Measurements from ENCODE around the gene PSMC5.

Gene PSMC5

GRCh38 chr17:63843910-63844677, 16.9 kb downstream of the PSMC5 start:
- ATAC-seq, result no peak
- TF ChIP-seq OSR1 (CRISPR knock-in tag; IDR thresholded peaks at IDR 0.05) (no peak), ESRRG (CRISPR knock-in tag; IDR thresholded peaks at IDR 0.05) (no peak)

GRCh38 chr17:63845509-63845908, 18.3 kb downstream of the PSMC5 start:
- ATAC-seq, result no peak
- TF ChIP-seq PPARA (CRISPR knock-in tag; IDR thresholded peaks at IDR 0.05; ENCODE audit: borderline replicate concordance) (no peak), BACH2 (CRISPR knock-in tag; IDR thresholded peaks at IDR 0.05; ENCODE audit: borderline replicate concordance) (no peak), ISL1 (CRISPR knock-in tag; IDR thresholded peaks at IDR 0.05) (no peak), ZNF70 (CRISPR knock-in tag; IDR thresholded peaks at IDR 0.05) (no peak), ESRRG (CRISPR knock-in tag; IDR thresholded peaks at IDR 0.05) (no peak), SNAI2 (CRISPR knock-in tag; IDR thresholded peaks at IDR 0.05) (no peak), TOX (CRISPR knock-in tag; IDR thresholded peaks at IDR 0.05; ENCODE audit: borderline replicate concordance) (no peak), ZNF565 (CRISPR knock-in tag; conservative IDR thresholded peaks at IDR 0.05; ENCODE audit: low read depth) (no peak), GLIS3 (CRISPR knock-in tag; IDR thresholded peaks at IDR 0.05) (no peak), CSRNP3 (CRISPR knock-in tag; IDR thresholded peaks at IDR 0.05) (no peak), ZFP3 (CRISPR knock-in tag; IDR thresholded peaks at IDR 0.05) (no peak), CREB5 (CRISPR knock-in tag; IDR thresholded peaks at IDR 0.05; ENCODE audit: low read depth) (no peak), POU6F1 (CRISPR knock-in tag; IDR thresholded peaks at IDR 0.05; ENCODE audit: borderline replicate concordance, low read depth) (no peak), ZC3H10 (CRISPR knock-in tag; IDR thresholded peaks at IDR 0.05) (no peak), ZFP30 (CRISPR knock-in tag; IDR thresholded peaks at IDR 0.05) (no peak)

- TF ChIP-seq SNAI2 (CRISPR knock-in tag; IDR thresholded peaks at IDR 0.05), result no peak
- TF ChIP-seq OSR1 (CRISPR knock-in tag; IDR thresholded peaks at IDR 0.05), result no peak
- no peak for TF ChIP-seq TCF4 (CRISPR knock-in tag; IDR thresholded peaks at IDR 0.05; ENCODE audit: borderline replicate concordance)
- no peak for TF ChIP-seq GLIS3 (CRISPR knock-in tag; IDR thresholded peaks at IDR 0.05)
- ATAC-seq, result no peak
Observed at GRCh38 chr17:63847525-63848249, 20.5 kb downstream of the PSMC5 start.

- ATAC-seq, result 0 out of 3 replicates have a peak, but pooled peaks have one; percentile 19
- TF ChIP-seq BACH2 (CRISPR knock-in tag; IDR thresholded peaks at IDR 0.05; ENCODE audit: borderline replicate concordance), result no peak
- no peak for TF ChIP-seq ZNF70 (CRISPR knock-in tag; IDR thresholded peaks at IDR 0.05)
- TF ChIP-seq PATZ1 (CRISPR knock-in tag; IDR thresholded peaks at IDR 0.05; ENCODE audit: borderline replicate concordance), result no peak
- no peak for TF ChIP-seq TSHZ2 (CRISPR knock-in tag; IDR thresholded peaks at IDR 0.05)
- TF ChIP-seq POU6F1 (CRISPR knock-in tag; IDR thresholded peaks at IDR 0.05; ENCODE audit: borderline replicate concordance, low read depth), result no peak
- TF ChIP-seq ESRRG (CRISPR knock-in tag; IDR thresholded peaks at IDR 0.05), result no peak
- TF ChIP-seq ARNTL (CRISPR knock-in tag; IDR thresholded peaks at IDR 0.05; ENCODE audit: borderline replicate concordance, low read depth), result no peak
- no peak for TF ChIP-seq ZC3H10 (CRISPR knock-in tag; IDR thresholded peaks at IDR 0.05)
- TF ChIP-seq TCF4 (CRISPR knock-in tag; IDR thresholded peaks at IDR 0.05; ENCODE audit: borderline replicate concordance), result no peak
- TF ChIP-seq ZFP30 (CRISPR knock-in tag; IDR thresholded peaks at IDR 0.05), result no peak
- TF ChIP-seq ZNF565 (CRISPR knock-in tag; conservative IDR thresholded peaks at IDR 0.05; ENCODE audit: low read depth), result no peak
- no peak for TF ChIP-seq ZNF8 (CRISPR knock-in tag; IDR thresholded peaks at IDR 0.05)
Observed at GRCh38 chr17:63848834-63849689, 21.8 kb downstream of the PSMC5 start.
